H1 (cell line): ENCODE results near the gene CASS4. TPM values are rescaled to one million over a fixed set of nuclear protein-coding genes. Genes with fewer than 3 reads are reported as not detected.

Source experiments
- CTCF ChIA-PET: fragments of 300-600 bp; sonication (Branson Sonifier 250); formaldehyde crosslinking; loops from one replicate; lab custom pipeline; 2021; ENCODE audit not compliant: partially characterized antibody; lab: Charles Lee
- POLR2A ChIA-PET: fragments of 300-600 bp; sonication (Branson Sonifier 250); formaldehyde crosslinking; loops from one replicate; lab custom pipeline; 2021; ENCODE audit warnings: inconsistent platforms; ENCODE audit not compliant: partially characterized antibody; lab: Charles Lee
- DNase-seq, 2 experiments: peaks; one replicate each; pipeline versions ENCODE4 v3.0.0 to v3.0.0-alpha.2; 2010 to 2022; ENCODE audit warnings: low spot score in 2 of 2, low read depth in 1 of 2, mixed read lengths in 1 of 2
- FAIRE-seq: peaks from 2 replicates; lab custom pipeline; 2011; peaks lifted over from hg19 to GRCh38; lab: Jason Lieb, UNC
- H2AFZ ChIP-seq: 2 replicates; pipeline ENCODE4 v1.8.1; 2012; ENCODE audit warnings: low read length, inconsistent platforms
- H2AK5ac ChIP-seq: 2 replicates; pipeline ENCODE4 v1.6.1; 2013; ENCODE audit warnings: low read depth, low read length
- H2BK120ac ChIP-seq: replicated peaks from 2 replicates; pipeline ENCODE3; 2013; ENCODE audit warnings: low read depth, low read length, inconsistent platforms
- H2BK12ac ChIP-seq: 2 replicates; pipeline ENCODE4 v1.6.1; 2013; ENCODE audit warnings: low read depth, low read length
- H2BK15ac ChIP-seq: 2 replicates; pipeline ENCODE4 v1.6.1; 2013; ENCODE audit warnings: low read length
- H2BK20ac ChIP-seq: 2 replicates; pipeline ENCODE4 v1.6.1; 2013; ENCODE audit warnings: low read length
- H2BK5ac ChIP-seq: 2 replicates; pipeline ENCODE4 v1.6.1; 2013; ENCODE audit warnings: low read depth, low read length
- H3K14ac ChIP-seq: 2 replicates; pipeline ENCODE4 v1.6.1; 2013; ENCODE audit warnings: inconsistent platforms; ENCODE audit not compliant: insufficient read length
- H3K18ac ChIP-seq: 2 replicates; pipeline ENCODE4 v1.6.1; 2013; ENCODE audit warnings: low read length; ENCODE audit errors: extremely low read depth
- H3K23ac ChIP-seq: 2 replicates; pipeline ENCODE4 v1.6.1; 2013; ENCODE audit warnings: inconsistent platforms; ENCODE audit not compliant: insufficient read length
- H3K23me2 ChIP-seq: 2 replicates; pipeline ENCODE4 v1.6.1; 2013; ENCODE audit warnings: low read depth, low read length
- H3K27ac ChIP-seq: 2 replicates; pipeline ENCODE4 v1.6.1; 2011; ENCODE audit warnings: low read depth, low read length, inconsistent platforms
- H3K27me3 ChIP-seq, 4 experiments: replicated peaks in 1 of 4; 1 replicate in 1 of 4; 2 replicates in 3 of 4; pipeline versions ENCODE4 v1.6.1 to v1.8.1; 2011 to 2013; ENCODE audit warnings: low read length in 3 of 4, mild to moderate bottlenecking in 3 of 4, inconsistent platforms in 2 of 4, mixed read lengths in 2 of 4, moderate library complexity in 1 of 4; ENCODE audit not compliant: control insufficient read depth in 3 of 4, insufficient read depth in 3 of 4; ENCODE audit errors: extremely low read depth in 1 of 4
- H3K36me3 ChIP-seq, 4 experiments: 2 replicates each; pipeline versions ENCODE4 v1.6.1 to v1.8.1; 2011 to 2013; ENCODE audit warnings: mild to moderate bottlenecking in 4 of 4, low read length in 3 of 4, moderate library complexity in 2 of 4, control low read depth in 1 of 4, inconsistent platforms in 1 of 4; ENCODE audit not compliant: insufficient read depth in 4 of 4, control insufficient read depth in 2 of 4
- H3K4ac ChIP-seq: replicated peaks from 2 replicates; pipeline ENCODE3; 2013; ENCODE audit warnings: low read length, low read depth, mixed read lengths, inconsistent platforms; ENCODE audit not compliant: insufficient read length
- H3K4me1 ChIP-seq, 4 experiments: replicated peaks in 1 of 4; 1 replicate in 1 of 4; 2 replicates in 3 of 4; pipeline versions ENCODE4 v1.6.1 to v1.8.1; 2011 to 2013; ENCODE audit warnings: low read length in 3 of 4, inconsistent platforms in 2 of 4, mixed read lengths in 1 of 4; ENCODE audit not compliant: insufficient read depth in 4 of 4, control insufficient read depth in 3 of 4
- H3K4me2 ChIP-seq, 2 experiments: 2 replicates each; pipeline versions ENCODE4 v1.6.1 to v1.8.1; 2011 to 2013; ENCODE audit warnings: low read depth in 2 of 2, low read length in 2 of 2, control low read depth in 1 of 2, inconsistent platforms in 1 of 2, mild to moderate bottlenecking in 1 of 2; ENCODE audit not compliant: insufficient read depth in 1 of 2
- H3K4me3 ChIP-seq, 4 experiments: fragments of 200-600, 300-600 bp in 1 of 4; sonication (generic), shearing (Covaris generic), sonication (Bioruptor Twin) in 1 of 4; 2 replicates each; pipeline versions ENCODE4 v1.5.1 to v1.8.1; 2011 to 2016; ENCODE audit warnings: low read length in 4 of 4, low read depth in 3 of 4, control low read depth in 2 of 4, inconsistent platforms in 2 of 4, mild to moderate bottlenecking in 2 of 4, mixed read lengths in 1 of 4, moderate library complexity in 1 of 4; ENCODE audit not compliant: insufficient read depth in 2 of 4; ENCODE audit errors: extremely low read depth in 1 of 4
- H3K56ac ChIP-seq: replicated peaks from 2 replicates; pipeline ENCODE3; 2013; ENCODE audit warnings: low read depth, mild to moderate bottlenecking, mixed read lengths, low read length, inconsistent platforms; ENCODE audit not compliant: insufficient read length
- H3K79me1 ChIP-seq: 2 replicates; pipeline ENCODE4 v1.6.1; 2013; ENCODE audit warnings: low read depth, low read length, control low read depth
- H3K79me2 ChIP-seq, 2 experiments: 2 replicates each; pipeline versions ENCODE4 v1.6.1 to v1.8.1; 2012 to 2013; ENCODE audit warnings: low read length in 2 of 2, mild to moderate bottlenecking in 2 of 2, inconsistent platforms in 1 of 2; ENCODE audit not compliant: insufficient read depth in 2 of 2, control insufficient read depth in 1 of 2
- H3K9ac ChIP-seq, 4 experiments: replicated peaks in 1 of 4; 1 replicate in 1 of 4; 2 replicates in 3 of 4; pipeline versions ENCODE4 v1.6.1 to v1.8.1; 2011 to 2013; ENCODE audit warnings: low read depth in 3 of 4, low read length in 3 of 4, control low read depth in 2 of 4, mild to moderate bottlenecking in 2 of 4, moderate library complexity in 2 of 4, inconsistent platforms in 1 of 4; ENCODE audit errors: extremely low read depth in 1 of 4
- H3K9me3 ChIP-seq, 2 experiments: 2 replicates each; pipeline versions ENCODE4 v1.6.1 to v1.8.1; 2012 to 2013; ENCODE audit warnings: mild to moderate bottlenecking in 2 of 2, moderate library complexity in 2 of 2, control low read depth in 1 of 2, inconsistent platforms in 1 of 2, low read depth in 1 of 2, low read length in 1 of 2, mixed read lengths in 1 of 2; ENCODE audit not compliant: insufficient read depth in 2 of 2
- H4K20me1 ChIP-seq, 2 experiments: replicated peaks in 1 of 2; 2 replicates each; pipeline versions ENCODE3 to v1.8.1; 2011 to 2013; ENCODE audit warnings: inconsistent platforms in 2 of 2, low read length in 2 of 2, mild to moderate bottlenecking in 1 of 2; ENCODE audit not compliant: insufficient read depth in 2 of 2, control insufficient read depth in 1 of 2
- H4K5ac ChIP-seq: 2 replicates; pipeline ENCODE4 v1.6.1; 2013; ENCODE audit warnings: low read length, low read depth, mixed read lengths, inconsistent platforms; ENCODE audit not compliant: insufficient read length
- H4K8ac ChIP-seq: 2 replicates; pipeline ENCODE4 v1.8.0; 2013; ENCODE audit warnings: mild to moderate bottlenecking, moderate library complexity, low read length, inconsistent platforms; ENCODE audit not compliant: insufficient read depth; ENCODE audit errors: extremely low read depth
- H4K91ac ChIP-seq: replicated peaks from 2 replicates; pipeline ENCODE3; 2013; ENCODE audit warnings: low read length, mixed read lengths, inconsistent platforms; ENCODE audit not compliant: insufficient read length
- BCL11A ChIP-seq, 2 experiments: IDR thresholded peaks; one replicate each; pipeline ENCODE4 v1.6.1; 2011; ENCODE audit warnings: low read depth in 2 of 2, low read length in 2 of 2, mild to moderate bottlenecking in 2 of 2
- KDM1A ChIP-seq: fragments of 200-600, 300-600 bp; sonication (generic); IDR thresholded peaks from 2 replicates; pipeline ENCODE4 v1.7.1; 2016; ENCODE audit warnings: mild to moderate bottlenecking, low read length, borderline replicate concordance
- NANOG ChIP-seq: IDR thresholded peaks from 2 replicates; pipeline ENCODE4 v1.6.1; 2011; ENCODE audit warnings: low read length, low read depth, mild to moderate bottlenecking, inconsistent platforms; ENCODE audit not compliant: insufficient read depth, poor library complexity, severe bottlenecking
- NRF1 ChIP-seq: IDR thresholded peaks from 2 replicates; pipeline ENCODE4 v1.6.1; 2011; ENCODE audit warnings: mild to moderate bottlenecking, low read depth, low read length, improper control_type of control experiment
- RNF2 ChIP-seq: fragments of 200-900, 300-1000 bp; sonication (generic); IDR thresholded peaks from 2 replicates; pipeline ENCODE4 v1.7.1; 2016; ENCODE audit warnings: borderline replicate concordance, low read depth, mild to moderate bottlenecking, antibody characterized with exemption, low read length; ENCODE audit not compliant: poor library complexity, severe bottlenecking; ENCODE audit errors: missing control alignments
- RXRA ChIP-seq: IDR thresholded peaks from 2 replicates; pipeline ENCODE4 v1.6.1; 2011; ENCODE audit warnings: low read depth, mild to moderate bottlenecking, low read length, moderate library complexity; ENCODE audit not compliant: insufficient read depth
- SP2 ChIP-seq: IDR thresholded peaks from 2 replicates; pipeline ENCODE4 v1.6.1; 2012; ENCODE audit warnings: mild to moderate bottlenecking, low read length, inconsistent platforms
- SP4 ChIP-seq: IDR thresholded peaks from 2 replicates; pipeline ENCODE4 v1.6.1; 2012; ENCODE audit warnings: low read length, inconsistent platforms
- SRF ChIP-seq: IDR thresholded peaks from 2 replicates; pipeline ENCODE4 v1.6.1; 2011; ENCODE audit warnings: mild to moderate bottlenecking, low read depth, low read length, moderate library complexity
- USF2 ChIP-seq: IDR thresholded peaks from 2 replicates; pipeline ENCODE4 v1.6.1; 2011; ENCODE audit warnings: low read length, improper control_type of control experiment
- WGBS, 2 experiments: shearing (Covaris generic) in 1 of 2; methylation state at CpG; one replicate each; pipeline versions ENCODE4 v1.1.6 to v1.1.7; 2013 to 2015; ENCODE audit warnings: low lambda C conversion rate in 2 of 2, mixed read lengths in 2 of 2, inconsistent platforms in 1 of 2, low coverage in 1 of 2, missing lambda C conversion rate in 1 of 2; ENCODE audit not compliant: insufficient replicate concordance in 2 of 2, insufficient coverage in 1 of 2, insufficient read length in 1 of 2; ENCODE audit errors: extremely low coverage in 1 of 2, missing lambda C conversion rate in 1 of 2; 5-methylcytosine and 5-hydroxymethylcytosine counted together
- polyA plus RNA-seq, 7 experiments: library from polyadenylated mRNA; depleted of rRNA in 3 of 7; stranded (reverse) in 5 of 7; unstranded in 2 of 7; fragments of >200 nt in 5 of 7; fragments of 200-250 nt in 2 of 7; gene quantifications; 1 replicate in 5 of 7; 2 replicates in 1 of 7; 4 replicates in 1 of 7; pipeline versions ENCODE4 v1.2.1 to v1.2.3, GENCODE V29; 2011 to 2013; ENCODE audit warnings: missing spikeins in 2 of 7, mixed read lengths in 2 of 7
- total RNA-seq: library from RNA; stranded (reverse); fragmentation: NEBNext Ultra II Directional; extraction: Animal tissue kit (Norgen Biotek cat#: 25700); gene quantifications from 2 replicates; pipeline ENCODE4 v1.2.1, GENCODE V29; 2021
- TF ChIP-seq, protein P1 (sequence below): IDR thresholded peaks from 2 replicates; pipeline ENCODE4 v1.6.1; 2012; ENCODE audit warnings: inconsistent platforms
- TF ChIP-seq, protein P2 (sequence below): IDR thresholded peaks from 2 replicates; pipeline ENCODE4 v1.6.1; 2011; ENCODE audit warnings: low read depth, mild to moderate bottlenecking, low read length; ENCODE audit not compliant: insufficient read depth

Gene CASS4
- total and polyA plus RNA-seq, 2 of the 8 experiments (the other 6 are each of a cell fraction or from before 2014, with no cell fraction given), result not detected

GRCh38 chr20:56501116-56501515, 89.1 kb downstream of the CASS4 start:
- H3K36me3 ChIP-seq, result no peaks in the 10 kb centered on the region; a peak in 1 of 8 replicates
- no peak overlapping the region for H3K4me3 ChIP-seq
- 94% methylated on average over 1 of the region's 1 CpG; no CpG with 5 or more reads in 1 of the 2 experiments for WGBS, 2 experiments
- H2BK15ac ChIP-seq, result no peak overlapping the region
- H3K23me2 ChIP-seq, result no peaks in the 10 kb centered on the region
- H3K56ac ChIP-seq, result no peak overlapping the region
- H2AFZ ChIP-seq, result no peak overlapping the region
- H3K4me1 ChIP-seq, result no peaks in the 10 kb centered on the region
- no peak overlapping the region for H3K27ac ChIP-seq
- H2BK120ac ChIP-seq, result no peak overlapping the region
- CTCF ChIA-PET, result interaction anchor here (0.9 kb wide), 1 partner anchor 50 kb away, joined by 3 read pairs; no protein-coding TSS in a partner anchor
- H2AK5ac ChIP-seq, result no peak overlapping the region
- no peak overlapping the region for H3K18ac ChIP-seq
- H3K9ac ChIP-seq, result no peak overlapping the region
- H3K4me2 ChIP-seq, result no peak overlapping the region
- DNase-seq, result no peak
- no peak overlapping the region for H3K23ac ChIP-seq
- no peak overlapping the region for H2BK5ac ChIP-seq
- no peaks in the 10 kb centered on the region for H3K9me3 ChIP-seq
- no peaks in the 10 kb centered on the region for H3K27me3 ChIP-seq
- no peak for FAIRE-seq
- H3K79me1 ChIP-seq, result no peaks in the 10 kb centered on the region
- no peak overlapping the region for H2BK12ac ChIP-seq
- no peak overlapping the region for H2BK20ac ChIP-seq
- peaks cover 0 to 2% of the 10 kb centered on the region in 2 experiments for H4K20me1 ChIP-seq
- POLR2A ChIA-PET, result no interaction called here
- H4K5ac ChIP-seq, result no peak overlapping the region
- no peak overlapping the region for H4K91ac ChIP-seq
- H4K8ac ChIP-seq, result no peak overlapping the region
- no peaks in the 10 kb centered on the region for H3K79me2 ChIP-seq
- H3K14ac ChIP-seq, result no peak overlapping the region
- no peak overlapping the region for H3K4ac ChIP-seq
- TF ChIP-seq SP4 (no peak), RNF2 (no peak), USF2 (no peak), KDM1A (no peak), NRF1 (no peak), SP2 (no peak), BCL11A (IDR thresholded peaks at IDR 0.05; ENCODE audit: low read depth in 2 of 2, low read length in 2 of 2) (no peak), RXRA (no peak), SRF (no peak), NANOG (no peak)
- TF ChIP-seq, protein P1, sequence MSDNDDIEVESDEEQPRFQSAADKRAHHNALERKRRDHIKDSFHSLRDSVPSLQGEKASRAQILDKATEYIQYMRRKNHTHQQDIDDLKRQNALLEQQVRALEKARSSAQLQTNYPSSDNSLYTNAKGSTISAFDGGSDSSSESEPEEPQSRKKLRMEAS, result no peak
- TF ChIP-seq, protein P2, sequence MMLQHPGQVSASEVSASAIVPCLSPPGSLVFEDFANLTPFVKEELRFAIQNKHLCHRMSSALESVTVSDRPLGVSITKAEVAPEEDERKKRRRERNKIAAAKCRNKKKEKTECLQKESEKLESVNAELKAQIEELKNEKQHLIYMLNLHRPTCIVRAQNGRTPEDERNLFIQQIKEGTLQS, result no peak
